NT2/D1 (cell line): ENCODE data around the gene KISS1R.

Experiments
- YY1 ChIP-seq: IDR thresholded peaks from 2 replicates; pipeline ENCODE4 v1.6.1; 2011; ENCODE audit not compliant: insufficient read length, insufficient read depth
- ZNF274 ChIP-seq: IDR thresholded peaks from 2 replicates; pipeline ENCODE4 v1.6.1; 2011; ENCODE audit warnings: mild to moderate bottlenecking, low read depth, low read length

- no peak for TF ChIP-seq ZNF274
- no peak for TF ChIP-seq YY1
These were observed 47.0 kb downstream of the KISS1R start for GRCh38 chr19:964116-964520.
